Fibroblast of lung (primary cell): Measurements from ENCODE around the gene MAPK8IP3. TPM values are rescaled to one million over a fixed set of nuclear protein-coding genes. Genes with fewer than 3 reads are reported as not detected.

Source experiments
- DNase-seq, 2 donors: peaks; one replicate each; pipeline versions ENCODE4 v3.0.0 to v3.0.0-alpha.2; 2010; ENCODE audit warnings: low read depth in 2 of 2
- H2AFZ ChIP-seq: 2 replicates; pipeline ENCODE4 v1.5.1; 2012; ENCODE audit warnings: low read length, control low read depth, inconsistent platforms
- H3K27ac ChIP-seq: 2 replicates; pipeline ENCODE4 v1.5.1; 2011; ENCODE audit warnings: low read length, control low read depth; ENCODE audit not compliant: insufficient read depth
- H3K27me3 ChIP-seq: 2 replicates; pipeline ENCODE4 v1.5.1; 2011; ENCODE audit warnings: mild to moderate bottlenecking, low read length; ENCODE audit not compliant: control insufficient read depth, insufficient read depth
- H3K36me3 ChIP-seq: 2 replicates; pipeline ENCODE4 v1.5.1; 2011; ENCODE audit warnings: low read length; ENCODE audit not compliant: control insufficient read depth, insufficient read depth
- H3K4me1 ChIP-seq: 2 replicates; pipeline ENCODE4 v1.5.1; 2011; ENCODE audit warnings: low read length; ENCODE audit not compliant: control insufficient read depth, insufficient read depth; ENCODE audit errors: extremely low read depth
- H3K4me2 ChIP-seq: 2 replicates; pipeline ENCODE4 v1.5.1; 2011; ENCODE audit warnings: low read length, control low read depth; ENCODE audit not compliant: insufficient read depth; ENCODE audit errors: extremely low read depth
- H3K4me3 ChIP-seq, 4 experiments: fragments of 200-600 bp in 1 of 4; sonication (generic) in 1 of 4; replicated peaks in 1 of 4; 2 replicates each; pipeline ENCODE4 v1.5.1; 2011 to 2016; ENCODE audit warnings: low read length in 4 of 4, low read depth in 3 of 4, mild to moderate bottlenecking in 3 of 4, control low read depth in 2 of 4, inconsistent platforms in 1 of 4, mixed read lengths in 1 of 4; ENCODE audit not compliant: insufficient read depth in 1 of 4; ENCODE audit errors: control extremely low read depth in 1 of 4
- H3K79me2 ChIP-seq: 2 replicates; pipeline ENCODE4 v1.5.1; 2012; ENCODE audit warnings: mild to moderate bottlenecking, low read length, inconsistent platforms; ENCODE audit not compliant: control insufficient read depth, insufficient read depth
- H3K9ac ChIP-seq: 2 replicates; pipeline ENCODE4 v1.5.1; 2011; ENCODE audit warnings: mild to moderate bottlenecking, low read length, control low read depth; ENCODE audit not compliant: insufficient read depth
- H3K9me3 ChIP-seq: 2 replicates; pipeline ENCODE4 v1.5.1; 2012; ENCODE audit warnings: low read depth, low read length; ENCODE audit not compliant: control insufficient read depth, insufficient read depth
- H4K20me1 ChIP-seq: 2 replicates; pipeline ENCODE4 v1.5.1; 2011; ENCODE audit warnings: low read length; ENCODE audit not compliant: control insufficient read depth, insufficient read depth; ENCODE audit errors: extremely low read depth
- EZH2 ChIP-seq: IDR thresholded peaks from 2 replicates; pipeline ENCODE4 v1.5.1; 2012; ENCODE audit warnings: low read length, control low read depth, mild to moderate bottlenecking; ENCODE audit errors: missing control alignments
- polyA plus RNA-seq, 2 donors: library from polyadenylated mRNA; depleted of rRNA in 1 of 2; stranded (reverse) in 1 of 2; unstranded in 1 of 2; fragments of >200 nt; gene quantifications; 2 replicates each; pipeline ENCODE4 v1.2.1, GENCODE V29; 2011 to 2012; ENCODE audit warnings: missing spikeins in 1 of 2
- total RNA-seq: library from RNA; depleted of rRNA; stranded (reverse); fragments of >200 nt; gene quantifications from 2 replicates; pipeline ENCODE4 v1.2.1, GENCODE V29; 2014
- TF ChIP-seq, protein P1 (sequence below), 2 donors: IDR thresholded peaks in 1 of 2; conservative IDR thresholded peaks in 1 of 2; 1 replicate in 1 of 2; 2 replicates in 1 of 2; pipeline ENCODE4 v1.5.1; 2011 to 2012; ENCODE audit warnings: low read length in 2 of 2, control low read depth in 1 of 2, inconsistent platforms in 1 of 2, low read depth in 1 of 2, mild to moderate bottlenecking in 1 of 2

The MAPK8IP3 gene
- total and polyA plus RNA-seq, 2 donors (not counting 1 experiment from before 2014, with no cell fraction given) = 9.4 to 36.3 TPM

GRCh38 chr16:1677339-1677738 lies 28.7 kb upstream of the MAPK8IP3 start:
- Histone ChIP-seq H4K20me1 (no peaks in the 10 kb centered on the region), H3K36me3 (peaks cover 16% of the 10 kb centered on the region), H3K4me1 (peaks cover 7% of the 10 kb centered on the region), H3K4me3 (peak overlapping the region in 2 of 4 experiments; percentile 23 to 36), H3K79me2 (peaks cover 38% of the 10 kb centered on the region), H3K27me3 (no peaks in the 10 kb centered on the region), H3K9me3 (no peaks in the 10 kb centered on the region), H2AFZ (no peak overlapping the region), H3K9ac (no peak overlapping the region), H3K27ac (no peak overlapping the region), H3K4me2 (peak overlapping the region; percentile 64)
- no peak for DNase-seq
- TF ChIP-seq EZH2 = no peak
- TF ChIP-seq, protein P1, sequence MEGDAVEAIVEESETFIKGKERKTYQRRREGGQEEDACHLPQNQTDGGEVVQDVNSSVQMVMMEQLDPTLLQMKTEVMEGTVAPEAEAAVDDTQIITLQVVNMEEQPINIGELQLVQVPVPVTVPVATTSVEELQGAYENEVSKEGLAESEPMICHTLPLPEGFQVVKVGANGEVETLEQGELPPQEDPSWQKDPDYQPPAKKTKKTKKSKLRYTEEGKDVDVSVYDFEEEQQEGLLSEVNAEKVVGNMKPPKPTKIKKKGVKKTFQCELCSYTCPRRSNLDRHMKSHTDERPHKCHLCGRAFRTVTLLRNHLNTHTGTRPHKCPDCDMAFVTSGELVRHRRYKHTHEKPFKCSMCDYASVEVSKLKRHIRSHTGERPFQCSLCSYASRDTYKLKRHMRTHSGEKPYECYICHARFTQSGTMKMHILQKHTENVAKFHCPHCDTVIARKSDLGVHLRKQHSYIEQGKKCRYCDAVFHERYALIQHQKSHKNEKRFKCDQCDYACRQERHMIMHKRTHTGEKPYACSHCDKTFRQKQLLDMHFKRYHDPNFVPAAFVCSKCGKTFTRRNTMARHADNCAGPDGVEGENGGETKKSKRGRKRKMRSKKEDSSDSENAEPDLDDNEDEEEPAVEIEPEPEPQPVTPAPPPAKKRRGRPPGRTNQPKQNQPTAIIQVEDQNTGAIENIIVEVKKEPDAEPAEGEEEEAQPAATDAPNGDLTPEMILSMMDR (conservative IDR thresholded peaks at IDR 0.05 in 1 of 2, IDR thresholded peaks at IDR 0.05 in 1 of 2; ENCODE audit: low read depth in 1 of 2, low read length in 2 of 2) = no peak

GRCh38 chr16:1677942-1678499 lies 28.0 kb upstream of the MAPK8IP3 start, which contains the start of gene JPT2:
Gene JPT2, plus strand, starts transcription at chr16:1678279. Its CDS starts 34 bp downstream, at chr16:1678313.
- Histone ChIP-seq H4K20me1 (no peaks in the 10 kb centered on the region), H3K4me2 (peak within 1 kb of the TSS; percentile 92), H3K9me3 (no peaks in the 10 kb centered on the region), H3K27ac (peak within 1 kb of the TSS; percentile 59), H2AFZ (peak within 1 kb of the TSS; percentile 50), H3K27me3 (no peaks in the 10 kb centered on the region), H3K36me3 (peaks cover 11% of the 10 kb centered on the region), H3K79me2 (peaks cover 41% of the 10 kb centered on the region), H3K4me1 (peaks cover 7% of the 10 kb centered on the region), H3K4me3 (peak within 1 kb of the TSS; percentile 72 to 85 (median 77)), H3K9ac (peak within 1 kb of the TSS; percentile 69)
- TF ChIP-seq, protein P1 (conservative IDR thresholded peaks at IDR 0.05 in 1 of 2, IDR thresholded peaks at IDR 0.05 in 1 of 2; ENCODE audit: low read depth in 1 of 2, low read length in 2 of 2) = no peak
- no peak for TF ChIP-seq EZH2
- DNase-seq = peak; percentile 94 to 98

DNA sequence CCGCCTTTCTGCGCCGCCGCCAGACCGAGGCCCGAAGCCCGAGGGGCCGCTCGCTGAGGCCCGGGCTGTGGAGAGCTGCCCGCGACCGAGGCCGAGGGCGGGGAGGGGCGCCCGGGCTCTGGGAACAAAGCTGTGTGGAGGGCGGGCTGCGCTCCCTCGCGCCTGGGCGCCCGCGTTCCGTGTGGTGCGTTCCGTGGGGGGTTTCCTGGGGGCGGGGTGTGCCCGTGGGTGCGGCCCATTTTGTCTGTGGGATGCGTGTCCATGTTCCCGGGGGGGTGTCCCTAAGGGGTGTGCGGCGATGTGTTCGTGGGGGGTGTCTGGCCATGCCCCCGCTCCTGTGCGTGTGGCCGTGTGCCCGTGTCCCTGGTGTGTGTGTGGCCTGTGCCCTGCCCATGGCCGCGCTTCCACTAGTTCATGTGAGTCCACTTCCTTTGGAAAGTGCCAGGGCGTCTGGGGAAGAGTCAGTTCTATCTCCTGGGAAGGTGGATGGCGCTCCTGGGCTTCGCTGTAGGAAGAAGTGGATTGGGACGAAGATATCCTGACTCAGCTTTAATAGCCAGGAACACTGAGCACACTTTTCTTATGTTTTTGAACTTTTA lies 27.4 kb upstream of the MAPK8IP3 start:
- H3K79me2 ChIP-seq = peaks cover 44% of the 10 kb centered on the region
- DNase-seq = peak; percentile 31 to 44
- H3K4me3 ChIP-seq = peak overlapping the region; percentile 72 to 85 (median 77)
- H3K9me3 ChIP-seq = no peaks in the 10 kb centered on the region
- peak overlapping the region; percentile 59 for H3K27ac ChIP-seq
- TF ChIP-seq EZH2 = no peak
- TF ChIP-seq, protein P1 (conservative IDR thresholded peaks at IDR 0.05 in 1 of 2, IDR thresholded peaks at IDR 0.05 in 1 of 2; ENCODE audit: low read depth in 1 of 2, low read length in 2 of 2) = no peak
- no peaks in the 10 kb centered on the region for H3K27me3 ChIP-seq
- H3K4me1 ChIP-seq = peaks cover 7% of the 10 kb centered on the region
- H2AFZ ChIP-seq = peak overlapping the region; percentile 50
- no peaks in the 10 kb centered on the region for H4K20me1 ChIP-seq
- peak overlapping the region; percentile 69 for H3K9ac ChIP-seq
- H3K4me2 ChIP-seq = peak overlapping the region; percentile 92
- H3K36me3 ChIP-seq = peaks cover 8% of the 10 kb centered on the region
